Hematopoietic multipotent progenitor cell treated with erythropoietin and hydrocortisone succinate and interleukin-3 and kit ligand, for 4 days (in vitro differentiated cells): ENCODE results near the gene MED22.
"Not testable (repeated sequence)": the region's sequence is repeated elsewhere in the genome, so short reads cannot be mapped to it uniquely, and the experiment has no call there.

ENCODE experiments used
- DNase-seq: peaks from one replicate; pipeline ENCODE4 v3.0.0-alpha.2; 2015

The MED22 gene

GRCh38 chr9:133304158-133304470 lies 43.8 kb downstream of the MED22 start:
- DNase-seq = no peak

- DNase-seq = no peak
These were observed 44.4 kb downstream of the MED22 start for GRCh38 chr9:133303266-133304157.

GRCh38 chr9:133301253-133302230 lies 46.4 kb downstream of the MED22 start:
- no peak for DNase-seq

GRCh38 chr9:133299996-133300395 lies 47.9 kb downstream of the MED22 start:
- DNase-seq = not testable (repeated sequence)

- DNase-seq = no peak
These were observed 53.7 kb downstream of the MED22 start for GRCh38 chr9:133294257-133294656.

- DNase-seq = no peak
These were observed 57.1 kb downstream of the MED22 start for GRCh38 chr9:133290751-133291302.
